K562 (cell line): ENCODE data around the gene CEP95. TPM values are rescaled to one million over a fixed set of nuclear protein-coding genes. Genes with fewer than 3 reads are reported as not detected.

Source experiments
- ATF7 ChIP-seq: fragments of 450-650 bp; IDR thresholded peaks from 2 replicates; pipeline ENCODE4 v1.7.1; 2014; ENCODE audit warnings: mild to moderate bottlenecking, moderate library complexity
- E2F8 ChIP-seq: fragments of 450-650 bp; IDR thresholded peaks from 2 replicates; pipeline ENCODE4 v1.7.1; 2018; ENCODE audit warnings: mild to moderate bottlenecking, low read depth; ENCODE audit not compliant: partially characterized antibody
- HCFC1 ChIP-seq: IDR thresholded peaks from 2 replicates; pipeline ENCODE4 v1.6.1; 2012; ENCODE audit warnings: low read depth, low read length, improper control_type of control experiment
- LEF1 ChIP-seq: fragments of 450-650 bp; IDR thresholded peaks from 2 replicates; pipeline ENCODE4 v1.6.1; 2016; ENCODE audit warnings: mild to moderate bottlenecking
- NFXL1 ChIP-seq: fragments of 450-650 bp; formaldehyde crosslinking; IDR thresholded peaks from 2 replicates; pipeline ENCODE4 v1.4.0; 2021; ENCODE audit warnings: mild to moderate bottlenecking
- PBX2 ChIP-seq, 2 experiments: IDR thresholded peaks in 1 of 2; conservative IDR thresholded peaks in 1 of 2; 2 replicates each; pipeline ENCODE4 v1.6.1; 2016; ENCODE audit warnings: low read depth in 2 of 2, mild to moderate bottlenecking in 1 of 2, missing compliant biosample characterization in 1 of 2, missing genetic modification characterization in 1 of 2, moderate library complexity in 1 of 2
- TEAD1 ChIP-seq, 2 experiments: fragments of 450-650 bp in 1 of 2; sonication (generic) in 1 of 2; formaldehyde crosslinking; IDR thresholded peaks; 2 replicates each; pipeline versions ENCODE4 v1.4.0 to v1.8.0; 2020 to 2022; ENCODE audit warnings: mild to moderate bottlenecking in 2 of 2, missing genetic modification reagents in 1 of 2
- ZFP1 ChIP-seq: fragments of 450-650 bp; formaldehyde crosslinking; IDR thresholded peaks from 2 replicates; pipeline ENCODE4 v1.4.0; 2020; ENCODE audit warnings: mild to moderate bottlenecking, mixed read lengths
- ZNF41 ChIP-seq: fragments of 250-450 bp; sonication (Bioruptor Pico); conservative IDR thresholded peaks from 2 replicates; pipeline ENCODE4 v1.4.0; 2020; ENCODE audit warnings: mild to moderate bottlenecking
- polyA plus RNA-seq, 8 experiments: library from polyadenylated mRNA; depleted of rRNA in 4 of 8; stranded (reverse) in 5 of 8; unstranded in 3 of 8; fragments of >200 nt; fragmentation: Nextera tagmentation in 2 of 8; fragmentation: Illumina TruSeq in 1 of 8; extraction: Ambion mirVana in 2 of 8; extraction: Trizol in 1 of 8; gene quantifications; 2 replicates each; pipeline versions ENCODE4 v1.2.1 to v1.2.3, GENCODE V29; 2011 to 2014; ENCODE audit warnings: inconsistent platforms in 1 of 8, missing spikeins in 1 of 8
- total RNA-seq, 7 experiments: library from RNA; depleted of rRNA in 6 of 7; stranded (reverse); fragments of >200 nt in 6 of 7; fragmentation: Illumina TruSeq in 2 of 7; extraction: Trizol in 2 of 7; gene quantifications; 2 replicates each; pipeline versions ENCODE4 v1.2.1 to v1.2.3, GENCODE V29; 2011 to 2021; ENCODE audit warnings: low replicate concordance in 1 of 7
- TF ChIP-seq, protein P1 (sequence below), 2 experiments: fragments of 200-800 bp in 1 of 2; sonication (Bioruptor generic) in 1 of 2; sonication (generic) in 1 of 2; formaldehyde crosslinking in 1 of 2; IDR thresholded peaks in 1 of 2; conservative IDR thresholded peaks in 1 of 2; 2 replicates each; pipeline versions ENCODE4 v1.5.0 to v1.6.1; 2016 to 2020; ENCODE audit warnings: missing compliant biosample characterization in 1 of 2, missing genetic modification characterization in 1 of 2, missing genetic modification reagents in 1 of 2

CEP95 gene
- total and polyA plus RNA-seq, 9 of the 15 experiments (the other 6 are each of a cell fraction or from before 2014, with no cell fraction given), result 26.7 to 80.7 (median 56.9) TPM

DNA sequence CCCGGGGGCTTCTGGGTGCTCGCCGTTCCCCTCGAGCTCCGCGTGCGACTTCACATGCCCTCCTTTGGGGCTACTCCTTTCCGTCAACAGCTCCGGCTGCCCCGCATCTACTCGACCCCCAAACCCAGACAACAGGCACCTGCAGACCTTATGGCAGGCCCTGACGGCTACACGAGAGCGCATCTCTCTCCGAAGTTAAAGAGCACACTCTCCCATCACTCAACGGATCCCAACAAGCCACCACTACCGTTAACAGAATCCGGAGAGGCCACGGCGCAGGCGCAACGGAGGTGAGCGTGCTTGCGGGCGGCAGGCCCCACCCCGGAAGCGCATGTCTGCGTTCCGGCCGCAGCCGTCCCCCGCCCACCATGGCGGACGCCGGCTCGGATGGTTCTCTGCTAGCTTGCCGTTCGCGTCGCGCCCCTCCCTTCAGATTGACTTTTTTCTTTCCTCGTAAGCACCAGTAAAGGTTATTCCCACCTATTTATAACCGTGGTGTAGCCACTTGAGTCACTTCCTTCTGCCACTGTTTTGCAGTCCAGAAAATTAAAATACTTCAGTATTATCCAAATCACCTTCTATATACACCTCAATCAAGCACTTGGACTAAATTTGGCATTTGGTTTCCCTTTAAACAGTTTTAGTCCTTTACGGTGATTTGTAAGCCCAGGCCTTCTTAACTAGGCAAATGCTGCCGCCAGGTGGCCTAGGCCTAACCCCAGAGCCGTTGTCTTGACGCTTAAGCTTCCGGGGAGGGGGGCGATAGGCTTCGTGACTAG, 9.8 kb upstream of the CEP95 start, which contains the start of gene POLG2 (continued):
- TF ChIP-seq, protein P1, sequence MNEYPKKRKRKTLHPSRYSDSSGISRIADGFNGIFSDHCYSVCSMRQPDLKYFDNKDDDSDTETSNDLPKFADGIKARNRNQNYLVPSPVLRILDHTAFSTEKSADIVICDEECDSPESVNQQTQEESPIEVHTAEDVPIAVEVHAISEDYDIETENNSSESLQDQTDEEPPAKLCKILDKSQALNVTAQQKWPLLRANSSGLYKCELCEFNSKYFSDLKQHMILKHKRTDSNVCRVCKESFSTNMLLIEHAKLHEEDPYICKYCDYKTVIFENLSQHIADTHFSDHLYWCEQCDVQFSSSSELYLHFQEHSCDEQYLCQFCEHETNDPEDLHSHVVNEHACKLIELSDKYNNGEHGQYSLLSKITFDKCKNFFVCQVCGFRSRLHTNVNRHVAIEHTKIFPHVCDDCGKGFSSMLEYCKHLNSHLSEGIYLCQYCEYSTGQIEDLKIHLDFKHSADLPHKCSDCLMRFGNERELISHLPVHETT (CRISPR knock-in tag; conservative IDR thresholded peaks at IDR 0.05 in 1 of 2, IDR thresholded peaks at IDR 0.05 in 1 of 2), result peak in 1 of 2 experiments; percentile 79; a peak in 2 of 4 replicates
- TF ChIP-seq ATF7 (peak; percentile 33; the same call in 1 of the 2 replicates), TEAD1 (CRISPR knock-in tag; IDR thresholded peaks at IDR 0.05) (peak; percentile 74 to 89), HCFC1 (no peak; the same call in 1 of the 2 replicates), LEF1 (peak; percentile 21; the same call in 1 of the 2 replicates), E2F8 (peak; percentile 88), ZFP1 (0 out of 2 replicates have a peak, but pooled peaks have one; percentile 11), NFXL1 (CRISPR knock-in tag) (peak; percentile 54; the same call in 1 of the 2 replicates), PBX2 (CRISPR knock-in tag; IDR thresholded peaks at IDR 0.05; ENCODE audit: low read depth) (no peak), PBX2 (tag; conservative IDR thresholded peaks at IDR 0.05; ENCODE audit: low read depth) (peak; percentile 68), ZNF41 (CRISPR knock-in tag) (peak; percentile 6; the same call in 1 of the 2 replicates)
